ENCODE measurements around the gene APLN.

The APLN gene

GRCh38 chrX:129647418-129648410 lies 7.0 kb downstream of the APLN start:
- no peak overlapping the region for H3K4me3 ChIP-seq (ENCODE audit: low read depth, low read length)
- POLR2A ChIA-PET: no interaction called here
- CTCF ChIA-PET: interaction anchor here (1.8 kb wide), 1 partner anchor 10 kb away, joined by 7 read pairs; no protein-coding TSS in a partner anchor
- no peak for TF ChIP-seq CTCF (IDR thresholded peaks at IDR 0.05; ENCODE audit: insufficient read depth, low read length, missing control alignments)
- no peak for DNase-seq (ENCODE audit: low read depth, low spot score)

GRCh38 chrX:129646566-129647417 lies 8.0 kb downstream of the APLN start:
- no peak for TF ChIP-seq CTCF (IDR thresholded peaks at IDR 0.05; ENCODE audit: insufficient read depth, low read length, missing control alignments)
- CTCF ChIA-PET: interaction anchor here (1.8 kb wide), 1 partner anchor 9 kb away, joined by 7 read pairs; no protein-coding TSS in a partner anchor
- POLR2A ChIA-PET: no interaction called here
- no peak for DNase-seq (ENCODE audit: low read depth, low spot score)
- H3K4me3 ChIP-seq (ENCODE audit: low read depth, low read length): no peak overlapping the region

GRCh38 chrX:129642641-129643040 lies 12.1 kb downstream of the APLN start:
- TF ChIP-seq CTCF (IDR thresholded peaks at IDR 0.05; ENCODE audit: insufficient read depth, low read length, missing control alignments): no peak
- CTCF ChIA-PET: interaction anchor here (1.1 to 1.6 kb wide), 2 partner anchors 12 to 83 kb away, joined by 4 to 8 read pairs; partner anchors contain the start of gene APLN
- DNase-seq (ENCODE audit: low read depth, low spot score): no peak
- POLR2A ChIA-PET: no interaction called here
- no peak overlapping the region for H3K4me3 ChIP-seq (ENCODE audit: low read depth, low read length)

GRCh38 chrX:129641941-129642340 lies 12.8 kb downstream of the APLN start:
- POLR2A ChIA-PET: no interaction called here
- CTCF ChIA-PET: interaction anchor here (10.1 kb wide), 1 partner anchor 86 kb away, joined by 260 read pairs; no protein-coding TSS in a partner anchor
- no peak overlapping the region for H3K4me3 ChIP-seq (ENCODE audit: low read depth, low read length)
- DNase-seq (ENCODE audit: low read depth, low spot score): no peak
- TF ChIP-seq CTCF (IDR thresholded peaks at IDR 0.05; ENCODE audit: insufficient read depth, low read length, missing control alignments): no peak

- ChIA-PET CTCF (interaction anchor here (1.6 to 10.1 kb wide), 2 partner anchors 10 to 86 kb away, joined by 4 to 260 read pairs; no protein-coding TSS in a partner anchor), POLR2A (no interaction called here)
- H3K4me3 ChIP-seq (ENCODE audit: low read depth, low read length): no peak overlapping the region
- TF ChIP-seq CTCF (IDR thresholded peaks at IDR 0.05; ENCODE audit: insufficient read depth, low read length, missing control alignments): no peak
- DNase-seq (ENCODE audit: low read depth, low spot score): no peak
Observed at GRCh38 chrX:129641469-129641868, 13.3 kb downstream of the APLN start.
